Activated naive CD8-positive, alpha-beta T cell treated with anti-CD3 and anti-CD28 coated beads for 36 hours (primary cell): ENCODE data around the gene TMEM108. TPM values are rescaled to one million over a fixed set of nuclear protein-coding genes. Genes with fewer than 3 reads are reported as not detected.

Source experiments
- DNase-seq: peaks from one replicate; pipeline ENCODE4 v3.0.0; 2021
- H3K27ac Mint-ChIP-seq: one replicate; pipeline ENCODE4 v1.8.0; 2022; ENCODE audit warnings: mild to moderate bottlenecking, moderate library complexity, mixed read lengths
- H3K27me3 Mint-ChIP-seq: one replicate; pipeline ENCODE4 v1.8.0; 2022; ENCODE audit warnings: mild to moderate bottlenecking, mixed read lengths
- H3K36me3 Mint-ChIP-seq: one replicate; pipeline ENCODE4 v1.8.0; 2021; ENCODE audit warnings: mild to moderate bottlenecking, mixed read lengths
- H3K4me1 Mint-ChIP-seq: one replicate; pipeline ENCODE4 v1.8.0; 2021; ENCODE audit warnings: mixed read lengths
- H3K4me3 Mint-ChIP-seq: one replicate; pipeline ENCODE4 v1.8.0; 2022; ENCODE audit warnings: mild to moderate bottlenecking, moderate library complexity, mixed read lengths
- H3K9me3 Mint-ChIP-seq: one replicate; pipeline ENCODE4 v1.8.0; 2022; ENCODE audit warnings: mixed read lengths
- total RNA-seq, 2 experiments: library from RNA; stranded (reverse); gene quantifications; one replicate each; pipeline ENCODE4 v1.2.3, GENCODE V29; 2021

TMEM108 gene
- total RNA-seq, 2 experiments from 2014 or later, result not detected

DNA sequence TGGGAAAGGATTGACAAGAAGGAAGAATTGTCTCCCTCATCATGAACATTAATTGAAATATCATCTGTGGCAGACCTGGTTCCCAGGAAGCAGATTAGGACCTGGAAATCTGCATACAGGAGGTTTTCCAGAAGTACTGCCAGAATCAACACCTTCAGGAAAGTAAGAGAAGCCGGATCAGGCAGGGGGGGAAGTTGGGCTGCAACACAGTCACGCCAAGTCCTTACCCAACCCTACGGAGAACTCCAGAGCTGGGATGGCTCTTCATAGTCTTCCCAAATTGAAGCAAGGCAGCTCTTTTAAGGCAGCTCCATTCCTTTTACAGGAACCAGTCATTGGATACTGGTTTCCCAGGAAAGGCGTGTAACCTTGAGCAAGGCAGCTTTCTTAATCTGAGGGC lies 326.5 kb downstream of the TMEM108 start:
- Mint-ChIP-seq H3K27me3 (no peaks in the 10 kb centered on the region), H3K4me1 (peaks cover 5% of the 10 kb centered on the region), H3K27ac (no peak overlapping the region), H3K36me3 (no peaks in the 10 kb centered on the region), H3K4me3 (no peak overlapping the region), H3K9me3 (no peaks in the 10 kb centered on the region)
- DNase-seq, result no peak

DNA sequence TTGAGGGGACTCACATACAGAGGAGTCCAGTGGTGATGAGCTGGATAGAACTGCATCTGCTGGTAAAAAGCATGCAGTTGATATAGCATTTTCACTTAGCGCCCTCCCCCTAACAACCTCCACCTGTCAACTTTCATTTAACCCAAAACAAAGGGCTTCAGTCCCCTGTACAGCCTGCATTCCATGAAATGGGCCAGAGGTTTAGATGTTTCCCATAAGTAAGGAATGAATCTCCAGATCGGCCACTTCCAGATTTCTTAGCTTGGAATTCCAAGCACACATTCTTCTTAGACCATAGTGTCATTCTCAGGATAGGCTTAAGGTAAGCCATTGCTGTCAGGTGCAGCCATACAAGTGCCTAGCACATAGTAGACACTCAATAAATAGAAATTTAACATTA lies 328.7 kb downstream of the TMEM108 start:
- Mint-ChIP-seq H3K4me1 (peaks cover 4% of the 10 kb centered on the region), H3K36me3 (no peaks in the 10 kb centered on the region), H3K4me3 (no peak overlapping the region), H3K9me3 (no peaks in the 10 kb centered on the region), H3K27me3 (no peaks in the 10 kb centered on the region), H3K27ac (no peak overlapping the region)
- no peak for DNase-seq

DNA sequence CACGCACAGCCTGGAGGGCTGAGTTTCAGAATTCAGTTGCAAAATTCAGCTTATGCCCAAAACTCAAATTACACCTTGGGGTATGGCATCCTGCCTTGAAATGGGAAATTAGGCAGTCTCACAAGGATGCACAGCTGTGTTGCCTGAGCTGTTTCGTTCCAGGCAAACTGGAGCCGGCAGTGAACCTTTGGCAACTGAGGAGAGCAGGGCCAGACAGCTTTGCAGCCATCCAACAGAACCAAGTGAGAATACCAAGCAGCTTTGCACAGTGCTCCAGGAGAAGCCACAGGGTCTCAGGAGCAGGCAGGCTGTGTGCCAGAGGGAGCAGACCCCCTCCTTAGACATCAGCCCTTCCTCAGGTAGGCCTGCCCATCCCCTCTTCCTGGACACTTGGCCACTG lies 329.2 kb downstream of the TMEM108 start:
- no peak overlapping the region for H3K27ac Mint-ChIP-seq
- H3K4me3 Mint-ChIP-seq, result no peak overlapping the region
- H3K4me1 Mint-ChIP-seq, result no peaks in the 10 kb centered on the region
- H3K36me3 Mint-ChIP-seq, result no peaks in the 10 kb centered on the region
- no peaks in the 10 kb centered on the region for H3K27me3 Mint-ChIP-seq
- no peak for DNase-seq
- no peaks in the 10 kb centered on the region for H3K9me3 Mint-ChIP-seq

DNA sequence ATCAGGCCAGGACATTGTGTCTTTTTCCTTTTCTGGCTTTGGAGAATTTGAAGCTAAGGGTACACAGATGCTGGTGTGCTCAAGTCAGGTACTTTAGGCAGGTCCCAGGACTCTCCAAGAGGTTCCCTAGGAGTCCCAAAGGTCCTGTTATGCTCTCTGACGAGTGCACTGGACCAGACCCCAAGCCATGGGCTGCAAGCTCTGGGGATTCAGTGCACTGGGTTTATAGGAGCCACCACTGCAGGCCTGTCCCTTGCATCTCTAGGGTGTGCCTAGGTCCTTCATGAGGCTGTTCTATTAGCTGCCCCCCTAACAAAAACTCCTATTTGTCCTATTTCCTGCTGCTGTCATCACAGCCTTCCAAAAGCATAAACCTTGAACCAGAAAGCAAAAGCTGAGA lies 329.8 kb downstream of the TMEM108 start:
- H3K4me1 Mint-ChIP-seq, result no peaks in the 10 kb centered on the region
- DNase-seq, result no peak
- H3K27me3 Mint-ChIP-seq, result no peaks in the 10 kb centered on the region
- no peaks in the 10 kb centered on the region for H3K9me3 Mint-ChIP-seq
- H3K27ac Mint-ChIP-seq, result no peak overlapping the region
- H3K36me3 Mint-ChIP-seq, result no peaks in the 10 kb centered on the region
- no peak overlapping the region for H3K4me3 Mint-ChIP-seq

DNA sequence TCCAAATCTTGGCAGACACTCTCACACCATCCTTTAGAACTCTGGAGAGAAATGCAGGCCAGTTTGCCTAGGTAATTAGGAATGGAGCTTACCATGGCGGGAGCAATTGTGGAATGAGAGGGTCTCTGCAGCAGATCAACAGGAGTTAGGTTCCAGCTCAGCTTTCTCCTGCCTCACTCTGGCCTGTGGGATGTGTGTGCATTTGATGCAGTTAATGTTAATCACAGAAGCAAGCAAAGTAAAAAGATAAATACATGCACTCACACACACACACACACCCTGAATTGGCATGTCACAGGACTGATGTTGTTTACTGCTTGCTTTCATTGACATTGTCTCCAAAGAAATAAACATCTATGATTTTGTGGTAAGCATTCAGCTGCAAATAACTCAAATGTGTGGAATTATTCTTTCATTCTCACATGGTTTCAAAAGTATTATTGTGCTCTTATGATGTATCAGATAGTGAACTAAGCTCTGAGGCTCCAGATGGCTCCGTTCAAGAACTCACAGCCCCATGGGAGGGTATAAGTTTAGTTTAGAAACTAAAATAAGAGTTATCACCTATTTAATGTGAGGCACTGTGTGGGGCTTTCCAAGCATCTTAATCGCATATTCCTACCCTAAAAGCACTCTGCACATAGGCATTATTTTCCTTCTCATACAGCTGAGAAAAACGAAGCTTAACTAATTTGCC lies 330.3 kb downstream of the TMEM108 start:
- no peak overlapping the region for H3K4me3 Mint-ChIP-seq
- no peaks in the 10 kb centered on the region for H3K4me1 Mint-ChIP-seq
- no peaks in the 10 kb centered on the region for H3K27me3 Mint-ChIP-seq
- H3K27ac Mint-ChIP-seq, result no peak overlapping the region
- H3K9me3 Mint-ChIP-seq, result no peaks in the 10 kb centered on the region
- DNase-seq, result no peak
- no peaks in the 10 kb centered on the region for H3K36me3 Mint-ChIP-seq

DNA sequence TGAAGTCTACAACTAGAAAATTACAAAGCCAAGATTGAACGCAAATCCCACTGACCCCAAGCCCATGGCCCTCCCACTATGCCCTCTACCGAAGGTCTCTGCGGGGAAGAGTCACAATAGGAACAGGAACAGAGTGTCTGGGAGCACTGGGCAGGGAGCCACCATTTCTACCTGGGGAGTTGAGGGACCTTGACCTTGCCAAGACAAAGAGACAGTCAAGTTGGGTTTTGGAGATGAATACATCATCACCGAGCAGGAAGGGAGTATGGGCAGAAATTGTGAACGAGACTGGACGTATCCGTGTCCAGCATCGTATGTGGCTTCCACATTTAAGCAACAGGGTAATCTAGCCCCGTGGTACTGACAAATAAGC lies 330.9 kb downstream of the TMEM108 start:
- Mint-ChIP-seq H3K27me3 (no peaks in the 10 kb centered on the region), H3K4me1 (no peaks in the 10 kb centered on the region), H3K9me3 (no peaks in the 10 kb centered on the region), H3K4me3 (no peak overlapping the region), H3K27ac (no peak overlapping the region), H3K36me3 (no peaks in the 10 kb centered on the region)
- no peak for DNase-seq

DNA sequence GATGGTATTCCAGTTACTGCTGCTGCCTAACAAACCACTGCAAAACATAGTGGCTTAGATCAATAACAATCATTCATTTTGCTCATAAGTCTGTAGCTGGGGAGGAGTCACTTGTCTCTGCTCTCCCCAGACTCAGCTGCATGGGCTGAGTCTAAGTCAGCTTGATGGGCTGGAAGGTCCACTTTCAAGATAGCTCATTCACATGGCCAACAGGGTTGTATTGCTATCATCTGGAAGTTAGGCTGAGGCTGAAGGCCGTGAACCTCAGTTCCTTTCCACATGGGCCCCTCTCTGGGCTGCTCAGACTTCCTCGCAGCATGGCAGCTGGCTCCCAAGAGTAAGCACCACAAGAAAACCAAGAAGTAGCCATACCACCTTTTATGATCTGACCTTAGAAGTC lies 333.0 kb downstream of the TMEM108 start:
- DNase-seq, result no peak
- Mint-ChIP-seq H3K9me3 (no peaks in the 10 kb centered on the region), H3K4me1 (no peaks in the 10 kb centered on the region), H3K4me3 (no peak overlapping the region), H3K36me3 (no peaks in the 10 kb centered on the region), H3K27me3 (no peaks in the 10 kb centered on the region), H3K27ac (no peak overlapping the region)

DNA sequence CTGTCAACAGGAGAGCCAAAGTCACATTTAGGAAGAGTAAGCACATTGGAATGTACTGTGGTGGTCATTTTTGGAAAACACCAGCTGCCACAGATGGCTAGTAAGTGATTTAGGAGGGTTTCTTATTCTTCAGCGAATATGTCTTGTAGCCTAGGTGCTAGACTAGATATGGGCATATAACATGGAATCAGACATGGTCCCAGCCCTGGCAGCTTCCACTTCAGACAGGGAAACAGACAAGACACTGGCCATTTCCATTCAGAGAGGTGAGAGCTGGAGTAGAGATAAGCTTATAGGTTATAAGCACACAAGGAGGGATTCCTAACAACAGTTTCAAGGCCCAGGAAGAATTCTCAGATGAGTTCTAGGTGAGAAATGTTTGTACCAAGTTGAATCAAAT lies 333.5 kb downstream of the TMEM108 start:
- DNase-seq, result no peak
- Mint-ChIP-seq H3K9me3 (no peaks in the 10 kb centered on the region), H3K36me3 (no peaks in the 10 kb centered on the region), H3K4me3 (no peak overlapping the region), H3K4me1 (no peaks in the 10 kb centered on the region), H3K27me3 (no peaks in the 10 kb centered on the region), H3K27ac (no peak overlapping the region)

DNA sequence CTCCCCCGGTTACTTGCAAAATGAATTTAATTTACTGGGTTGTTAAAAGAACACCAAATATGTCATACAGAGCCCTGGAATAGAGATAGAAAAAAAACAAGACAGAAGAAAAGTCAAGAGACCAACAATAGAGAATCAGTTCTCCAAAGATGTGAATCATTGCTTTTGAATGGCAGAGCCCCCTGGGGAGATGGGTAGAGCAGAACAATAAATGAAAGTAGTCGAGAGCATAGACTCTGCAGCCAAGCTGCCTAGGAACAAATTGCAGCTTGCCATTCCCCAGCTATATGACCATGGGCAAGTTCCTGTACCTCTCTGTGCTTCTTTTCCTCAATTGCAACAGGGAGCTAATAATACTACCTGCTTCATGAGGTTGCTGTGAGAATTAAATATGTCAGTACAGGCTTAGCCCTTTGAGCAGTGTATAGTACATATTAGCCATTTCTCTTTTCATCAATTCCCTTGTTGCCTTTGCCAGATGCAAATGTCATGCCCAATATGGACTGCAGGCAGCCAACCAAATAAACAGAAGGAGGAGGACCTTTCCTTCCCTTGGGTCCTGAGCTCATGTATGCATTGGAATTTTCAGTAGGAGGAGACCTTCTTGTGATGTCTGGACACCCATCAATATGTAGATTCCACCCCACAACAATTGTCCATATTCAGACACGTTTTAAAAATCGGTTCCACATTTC lies 336.7 kb downstream of the TMEM108 start:
- Mint-ChIP-seq H3K27ac (no peak overlapping the region), H3K27me3 (no peaks in the 10 kb centered on the region), H3K4me3 (no peak overlapping the region), H3K36me3 (no peaks in the 10 kb centered on the region), H3K9me3 (no peaks in the 10 kb centered on the region), H3K4me1 (no peaks in the 10 kb centered on the region)
- DNase-seq, result no peak

DNA sequence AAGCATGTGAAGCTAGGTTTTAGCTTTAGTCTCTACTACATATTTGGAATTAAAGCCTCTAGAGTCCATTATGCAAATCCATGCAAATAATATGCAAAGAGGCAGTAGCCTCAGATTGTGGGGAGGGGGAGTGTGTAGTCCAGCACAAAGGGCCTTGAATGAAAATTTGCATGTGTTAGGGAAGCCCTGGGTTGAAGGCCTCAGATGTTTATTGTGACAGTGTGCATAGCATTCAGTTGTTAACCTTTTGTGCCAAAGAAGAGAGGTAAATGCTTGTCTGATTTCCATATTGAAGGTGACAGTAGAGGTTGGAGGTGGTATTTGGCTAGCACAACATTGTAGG lies 337.2 kb downstream of the TMEM108 start:
- Mint-ChIP-seq H3K4me3 (no peak overlapping the region), H3K9me3 (no peaks in the 10 kb centered on the region), H3K27me3 (no peaks in the 10 kb centered on the region), H3K4me1 (no peaks in the 10 kb centered on the region), H3K36me3 (no peaks in the 10 kb centered on the region), H3K27ac (no peak overlapping the region)
- no peak for DNase-seq

DNA sequence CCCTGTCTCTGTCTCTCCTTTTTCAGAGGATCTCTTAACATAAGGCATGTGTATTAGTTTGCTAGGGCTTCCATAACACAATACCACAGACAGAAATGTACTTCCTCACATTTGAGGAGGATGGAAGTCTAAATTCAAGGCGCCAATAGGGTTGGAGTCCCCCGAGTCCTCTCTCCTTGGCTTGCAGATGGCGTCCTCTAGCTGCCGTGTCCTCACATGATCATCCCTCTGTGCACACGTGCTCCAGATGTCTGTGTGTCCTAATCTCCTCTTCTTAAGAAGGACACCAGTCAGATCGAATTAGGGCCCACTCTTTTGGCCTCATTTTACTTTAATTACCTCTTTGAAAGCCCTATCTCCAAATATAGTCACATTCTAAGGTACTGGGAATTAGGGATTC lies 338.6 kb downstream of the TMEM108 start:
- H3K4me1 Mint-ChIP-seq, result no peaks in the 10 kb centered on the region
- no peak overlapping the region for H3K27ac Mint-ChIP-seq
- no peaks in the 10 kb centered on the region for H3K27me3 Mint-ChIP-seq
- H3K36me3 Mint-ChIP-seq, result no peaks in the 10 kb centered on the region
- H3K9me3 Mint-ChIP-seq, result no peaks in the 10 kb centered on the region
- H3K4me3 Mint-ChIP-seq, result no peak overlapping the region
- no peak for DNase-seq

DNA sequence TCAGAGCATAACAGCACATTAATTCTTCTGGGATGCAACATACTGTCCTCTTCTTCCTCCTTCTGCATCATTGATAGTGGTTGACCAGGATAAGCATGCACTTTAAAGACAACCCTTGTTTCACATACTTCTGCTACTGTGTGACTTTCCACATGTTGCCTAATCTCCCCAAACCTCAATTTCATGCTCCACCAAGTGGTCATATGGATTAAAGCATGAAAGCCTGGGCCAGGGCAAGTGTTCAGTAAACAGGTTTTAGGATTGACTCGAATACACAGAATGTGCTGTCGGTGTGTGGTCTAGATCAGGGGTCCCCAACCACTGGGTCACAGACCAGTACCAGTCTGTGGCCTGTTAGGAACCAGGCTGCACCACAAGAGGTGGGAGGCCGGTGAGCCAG lies 339.2 kb downstream of the TMEM108 start:
- no peak overlapping the region for H3K27ac Mint-ChIP-seq
- no peaks in the 10 kb centered on the region for H3K36me3 Mint-ChIP-seq
- no peak overlapping the region for H3K4me3 Mint-ChIP-seq
- no peaks in the 10 kb centered on the region for H3K9me3 Mint-ChIP-seq
- H3K4me1 Mint-ChIP-seq, result no peaks in the 10 kb centered on the region
- DNase-seq, result no peak
- no peaks in the 10 kb centered on the region for H3K27me3 Mint-ChIP-seq

DNA sequence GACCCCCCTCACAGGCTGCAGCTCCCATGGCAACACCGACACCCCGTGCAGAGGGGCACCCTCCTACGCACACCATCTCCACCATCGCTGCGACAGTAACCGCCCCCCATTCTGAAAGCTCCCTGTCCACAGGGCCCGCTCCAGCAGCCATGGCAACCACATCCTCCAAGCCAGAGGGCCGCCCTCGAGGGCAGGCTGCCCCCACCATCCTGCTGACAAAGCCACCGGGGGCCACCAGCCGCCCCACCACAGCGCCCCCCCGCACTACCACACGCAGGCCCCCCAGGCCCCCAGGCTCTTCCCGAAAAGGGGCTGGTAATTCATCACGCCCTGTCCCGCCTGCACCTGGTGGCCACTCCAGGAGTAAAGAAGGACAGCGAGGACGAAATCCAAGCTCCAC lies 341.7 kb downstream of the TMEM108 start:
- Mint-ChIP-seq H3K9me3 (no peaks in the 10 kb centered on the region), H3K27me3 (no peaks in the 10 kb centered on the region), H3K4me3 (no peak overlapping the region), H3K36me3 (no peaks in the 10 kb centered on the region), H3K4me1 (no peaks in the 10 kb centered on the region), H3K27ac (no peak overlapping the region)
- no peak for DNase-seq

DNA sequence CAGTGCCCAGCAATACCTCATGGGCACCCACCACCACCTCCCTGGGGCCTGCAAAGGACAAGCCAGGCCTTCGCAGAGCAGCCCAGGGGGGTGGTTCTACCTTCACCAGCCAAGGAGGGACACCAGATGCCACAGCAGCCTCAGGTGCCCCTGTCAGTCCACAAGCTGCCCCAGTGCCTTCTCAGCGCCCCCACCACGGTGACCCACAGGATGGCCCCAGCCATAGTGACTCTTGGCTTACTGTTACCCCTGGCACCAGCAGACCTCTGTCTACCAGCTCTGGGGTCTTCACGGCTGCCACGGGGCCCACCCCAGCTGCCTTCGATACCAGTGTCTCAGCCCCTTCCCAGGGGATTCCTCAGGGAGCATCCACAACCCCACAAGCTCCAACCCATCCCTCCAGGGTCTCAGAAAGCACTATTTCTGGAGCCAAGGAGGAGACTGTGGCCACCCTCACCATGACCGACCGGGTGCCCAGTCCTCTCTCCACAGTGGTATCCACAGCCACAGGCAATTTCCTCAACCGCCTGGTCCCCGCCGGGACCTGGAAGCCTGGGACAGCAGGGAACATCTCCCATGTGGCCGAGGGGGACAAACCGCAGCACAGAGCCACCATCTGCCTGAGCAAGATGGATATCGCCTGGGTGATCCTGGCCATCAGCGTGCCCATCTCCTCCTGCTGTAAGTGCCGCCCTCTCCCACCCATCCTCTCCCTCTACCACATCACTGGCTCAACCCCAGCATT lies 342.5 kb downstream of the TMEM108 start:
- Mint-ChIP-seq H3K27ac (no peak overlapping the region), H3K4me3 (no peak overlapping the region)

DNA sequence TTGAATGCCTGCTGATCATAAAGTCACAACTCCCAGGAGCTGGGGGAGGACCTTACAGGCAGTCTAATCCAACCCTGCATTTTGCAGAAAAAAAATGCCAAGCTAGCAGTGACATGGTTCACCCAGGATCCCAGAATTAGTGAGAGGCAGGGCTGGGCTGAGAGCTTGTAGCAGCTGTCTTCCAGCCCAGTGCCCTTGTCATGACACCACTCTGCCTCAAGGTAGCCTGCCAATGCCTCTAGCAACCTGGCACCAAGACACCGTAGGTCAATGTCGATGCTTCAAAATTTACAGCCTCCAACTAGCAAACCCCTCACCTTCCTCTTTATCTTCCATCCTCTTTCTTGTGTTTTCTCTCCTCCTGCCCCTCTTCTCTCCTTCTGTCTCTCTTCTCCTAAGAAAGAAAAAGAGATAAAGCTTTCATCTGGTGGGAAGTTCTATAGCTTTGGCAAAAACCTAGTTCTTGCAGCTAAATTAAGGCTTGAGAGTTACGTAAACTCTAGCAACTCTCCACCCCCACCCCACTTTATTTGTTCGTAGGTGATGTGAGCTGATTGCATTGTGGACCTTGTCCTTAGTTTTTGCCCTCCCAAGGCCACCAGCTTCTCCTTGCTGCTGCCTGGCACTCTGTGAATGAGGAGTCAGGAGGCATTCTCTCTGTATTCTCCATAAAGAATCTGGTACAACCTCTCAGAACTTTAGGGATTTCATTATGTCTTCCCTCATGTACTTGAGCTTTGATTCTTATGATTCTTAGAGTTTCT lies 343.3 kb downstream of the TMEM108 start:
- H3K4me1 Mint-ChIP-seq, result no peaks in the 10 kb centered on the region
- H3K27ac Mint-ChIP-seq, result no peak overlapping the region
- no peak overlapping the region for H3K4me3 Mint-ChIP-seq
- H3K9me3 Mint-ChIP-seq, result no peaks in the 10 kb centered on the region
- no peaks in the 10 kb centered on the region for H3K36me3 Mint-ChIP-seq
- DNase-seq, result no peak
- no peaks in the 10 kb centered on the region for H3K27me3 Mint-ChIP-seq

More for the DNA sequence above, 342.5 kb downstream of the TMEM108 start:
- Mint-ChIP-seq H3K36me3 (no peaks in the 10 kb centered on the region), H3K27me3 (no peaks in the 10 kb centered on the region), H3K4me1 (no peaks in the 10 kb centered on the region), H3K9me3 (no peaks in the 10 kb centered on the region)
- no peak for DNase-seq
